Suprapubic skin (tissue), 4 donors: ENCODE measurements around the gene WBP1L. TPM values are rescaled to one million over a fixed set of nuclear protein-coding genes. Genes with fewer than 3 reads are reported as not detected.
"Not testable (repeated sequence)": the region's sequence is repeated elsewhere in the genome, so short reads cannot be mapped to it uniquely, and the experiment has no call there.

Experiments used
- DNase-seq, 2 donors: peaks; one replicate each; pipeline ENCODE4 v3.0.0-alpha.2; 2019; ENCODE audit warnings: low spot score in 2 of 2
- H3K27ac ChIP-seq: fragments of 200-600 bp; sonication (generic); one replicate; pipeline ENCODE4 v1.5.1; 2019
- H3K27me3 ChIP-seq: fragments of 200-600 bp; sonication (generic); one replicate; pipeline ENCODE4 v1.5.1; 2019
- H3K36me3 ChIP-seq: fragments of 200-600 bp; sonication (generic); one replicate; pipeline ENCODE4 v1.5.1; 2019
- H3K4me1 ChIP-seq: fragments of 200-600 bp; sonication (generic); one replicate; pipeline ENCODE4 v1.5.1; 2019
- H3K4me3 ChIP-seq: fragments of 200-600 bp; sonication (generic); one replicate; pipeline ENCODE4 v1.5.1; 2019; ENCODE audit warnings: mild to moderate bottlenecking
- H3K9me3 ChIP-seq: fragments of 200-600 bp; sonication (generic); one replicate; pipeline ENCODE4 v1.5.1; 2019
- EP300 ChIP-seq: sonication (generic); formaldehyde crosslinking; IDR thresholded peaks from one replicate; pipeline ENCODE4 v1.6.1; 2017; ENCODE audit warnings: antibody characterized with exemption
- POLR2A ChIP-seq, 2 donors: fragments of 450-650 bp; IDR thresholded peaks; one replicate each; pipeline ENCODE4 v1.6.1; 2017; ENCODE audit warnings: antibody characterized with exemption in 2 of 2, mild to moderate bottlenecking in 2 of 2, moderate library complexity in 2 of 2
- POLR2AphosphoS5 ChIP-seq, 3 donors: sonication (generic); formaldehyde crosslinking; IDR thresholded peaks; one replicate each; pipeline ENCODE4 v1.6.1; 2017; ENCODE audit warnings: antibody characterized with exemption in 3 of 3
- WGBS: methylation state at CpG from one replicate; pipeline ENCODE4 v1.1.5; 2018; 5-methylcytosine and 5-hydroxymethylcytosine counted together
- total RNA-seq, 4 donors: library from RNA; depleted of rRNA; stranded (reverse); fragments of >200 nt; gene quantifications; one replicate each; pipeline ENCODE4 v1.1.0, GENCODE V29; 2016
- TF ChIP-seq, protein P1 (sequence below), 2 donors: fragments of 200-600 bp in 1 of 2; fragments of 450-650 bp in 1 of 2; sonication (generic) in 1 of 2; IDR thresholded peaks; one replicate each; pipeline ENCODE4 v1.5.1; 2016 to 2019; ENCODE audit warnings: antibody characterized with exemption in 2 of 2, mild to moderate bottlenecking in 1 of 2, moderate library complexity in 1 of 2

The WBP1L gene
- total RNA-seq, 4 donors from 2014 or later: 103 to 166 (median 125) TPM

DNA sequence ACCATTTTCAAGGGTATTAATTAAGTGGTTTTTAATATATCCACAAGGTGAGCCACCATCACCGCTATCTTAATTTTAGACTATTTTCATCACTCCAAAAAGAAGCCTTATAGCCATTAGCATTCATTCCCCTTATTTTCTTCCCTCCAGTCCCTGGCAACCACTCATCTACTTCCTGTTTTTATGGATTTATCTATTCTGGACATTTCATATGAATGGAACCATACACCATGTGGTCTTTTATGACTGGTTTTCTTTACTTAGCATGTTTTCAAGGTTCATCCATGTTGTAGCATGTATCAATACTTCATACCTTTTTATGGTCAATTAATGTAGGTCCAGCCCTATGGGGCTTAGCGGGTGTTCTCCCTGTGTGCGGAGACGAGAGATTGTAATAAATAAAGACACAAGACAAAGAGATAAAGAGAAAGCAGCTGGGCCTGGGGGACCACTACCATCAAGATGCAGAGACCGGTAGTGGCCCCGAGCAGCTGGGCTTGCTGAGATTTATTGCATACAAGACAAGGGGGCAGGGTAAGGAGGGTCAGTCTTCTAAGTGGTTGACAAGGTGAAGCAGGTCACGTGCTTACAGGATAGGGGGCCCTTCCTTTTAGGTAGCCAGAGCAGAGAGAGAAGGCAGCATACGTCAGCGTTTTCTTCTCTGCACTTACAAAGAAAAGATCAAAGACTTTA, 14.6 kb downstream of the WBP1L start:
- Histone ChIP-seq H3K36me3 (no peaks in the 10 kb centered on the region), H3K4me3 (peak overlapping the region; percentile 2), H3K27ac (peak overlapping the region; percentile 69), H3K4me1 (peaks cover 46% of the 10 kb centered on the region), H3K9me3 (no peaks in the 10 kb centered on the region), H3K27me3 (no peaks in the 10 kb centered on the region)
- TF ChIP-seq, protein P1, sequence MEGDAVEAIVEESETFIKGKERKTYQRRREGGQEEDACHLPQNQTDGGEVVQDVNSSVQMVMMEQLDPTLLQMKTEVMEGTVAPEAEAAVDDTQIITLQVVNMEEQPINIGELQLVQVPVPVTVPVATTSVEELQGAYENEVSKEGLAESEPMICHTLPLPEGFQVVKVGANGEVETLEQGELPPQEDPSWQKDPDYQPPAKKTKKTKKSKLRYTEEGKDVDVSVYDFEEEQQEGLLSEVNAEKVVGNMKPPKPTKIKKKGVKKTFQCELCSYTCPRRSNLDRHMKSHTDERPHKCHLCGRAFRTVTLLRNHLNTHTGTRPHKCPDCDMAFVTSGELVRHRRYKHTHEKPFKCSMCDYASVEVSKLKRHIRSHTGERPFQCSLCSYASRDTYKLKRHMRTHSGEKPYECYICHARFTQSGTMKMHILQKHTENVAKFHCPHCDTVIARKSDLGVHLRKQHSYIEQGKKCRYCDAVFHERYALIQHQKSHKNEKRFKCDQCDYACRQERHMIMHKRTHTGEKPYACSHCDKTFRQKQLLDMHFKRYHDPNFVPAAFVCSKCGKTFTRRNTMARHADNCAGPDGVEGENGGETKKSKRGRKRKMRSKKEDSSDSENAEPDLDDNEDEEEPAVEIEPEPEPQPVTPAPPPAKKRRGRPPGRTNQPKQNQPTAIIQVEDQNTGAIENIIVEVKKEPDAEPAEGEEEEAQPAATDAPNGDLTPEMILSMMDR (IDR thresholded peaks at IDR 0.05): no peak
- TF ChIP-seq POLR2A (IDR thresholded peaks at IDR 0.05) (no peak), POLR2AphosphoS5 (IDR thresholded peaks at IDR 0.05) (no peak), EP300 (no peak)
- 78% methylated on average over 9 of the region's 9 CpGs for WGBS
- DNase-seq: no peak

DNA sequence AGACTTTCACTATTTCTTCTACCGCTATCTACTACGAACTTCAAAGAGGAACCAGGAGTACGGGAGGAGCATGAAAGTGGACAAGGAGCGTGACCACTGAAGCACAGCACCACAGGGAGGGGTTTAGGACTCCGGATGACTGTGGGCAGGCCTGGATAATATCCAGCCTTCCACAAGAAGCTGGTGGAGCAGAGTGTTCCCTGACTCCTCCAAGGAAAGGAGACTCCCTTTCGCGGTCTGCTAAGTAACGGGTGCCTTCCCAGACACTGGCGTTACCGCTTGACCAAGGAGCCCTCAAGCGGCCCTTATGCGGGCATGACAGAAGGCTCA, 15.2 kb downstream of the WBP1L start:
- WGBS: 63% methylated on average over 11 of the region's 12 CpGs
- Histone ChIP-seq H3K4me3 (peak overlapping the region; percentile 2), H3K4me1 (peaks cover 44% of the 10 kb centered on the region), H3K27ac (peak overlapping the region; percentile 69)
- not testable (repeated sequence) for H3K36me3 ChIP-seq, DNase-seq, H3K27me3 ChIP-seq, H3K9me3 ChIP-seq
- peak in 1 of 3 donors; percentile 34 for TF ChIP-seq POLR2AphosphoS5 (IDR thresholded peaks at IDR 0.05)

DNA sequence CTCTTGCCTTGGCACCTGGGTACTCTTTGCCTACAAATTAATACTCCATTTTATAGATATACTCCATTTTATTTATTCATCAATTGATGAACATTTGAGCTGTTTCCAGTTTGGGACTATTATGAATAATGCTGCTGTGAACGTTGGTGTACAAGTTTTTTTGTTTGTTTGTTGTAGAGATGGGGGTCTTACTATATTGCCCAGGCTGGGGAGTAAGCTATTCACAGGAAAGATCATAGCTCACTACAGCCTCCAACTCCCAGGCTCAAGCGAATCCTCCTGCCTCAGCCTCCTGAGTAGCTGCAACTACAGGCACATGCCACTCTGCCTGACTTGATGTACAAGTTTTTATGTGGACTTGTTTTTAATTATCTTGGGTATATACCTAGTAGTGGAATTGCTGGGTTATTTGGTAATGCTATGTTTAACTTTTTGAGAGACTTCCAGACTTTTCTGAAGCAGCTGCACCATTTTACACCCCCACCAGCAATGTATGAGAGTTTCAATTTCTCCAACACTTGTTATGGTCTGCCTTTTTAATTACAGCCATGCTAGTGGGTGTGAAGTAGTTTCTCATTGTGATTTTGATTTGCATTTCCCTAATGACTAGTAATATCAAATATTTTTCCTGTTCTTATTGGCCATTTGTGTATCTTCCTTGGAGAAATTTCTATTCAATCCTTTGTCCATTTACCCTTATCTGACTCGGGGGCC, 15.9 kb downstream of the WBP1L start:
- no peaks in the 10 kb centered on the region for H3K9me3 ChIP-seq
- 95% methylated on average over 3 of the region's 3 CpGs for WGBS
- H3K4me3 ChIP-seq: no peak overlapping the region
- TF ChIP-seq, protein P1 (IDR thresholded peaks at IDR 0.05): no peak
- TF ChIP-seq EP300: no peak
- no peak for TF ChIP-seq POLR2AphosphoS5 (IDR thresholded peaks at IDR 0.05)
- TF ChIP-seq POLR2A (IDR thresholded peaks at IDR 0.05): no peak
- DNase-seq: no peak
- H3K27ac ChIP-seq: peak overlapping the region; percentile 31
- H3K4me1 ChIP-seq: peaks cover 44% of the 10 kb centered on the region
- H3K27me3 ChIP-seq: no peaks in the 10 kb centered on the region
- no peaks in the 10 kb centered on the region for H3K36me3 ChIP-seq

DNA sequence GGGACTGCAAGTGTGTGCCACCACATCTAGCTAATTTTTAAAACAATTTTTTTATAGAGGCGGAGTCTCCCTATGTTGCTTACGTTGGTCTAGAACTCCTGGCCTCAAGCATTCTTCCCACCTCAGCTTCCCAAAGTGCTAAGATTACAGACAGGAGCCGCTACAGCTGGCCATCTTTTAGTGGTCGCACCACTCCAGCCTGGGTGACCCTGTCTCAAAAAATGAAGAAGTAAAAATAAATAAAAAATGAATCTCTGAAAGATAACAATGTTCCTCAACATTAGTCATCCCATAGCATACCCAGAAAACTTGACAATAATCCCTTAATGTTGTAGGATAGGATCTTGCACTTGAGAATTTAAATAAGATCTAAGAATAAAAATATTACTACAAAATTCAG, 18.2 kb downstream of the WBP1L start:
- Histone ChIP-seq H3K36me3 (no peaks in the 10 kb centered on the region), H3K27ac (no peak overlapping the region), H3K9me3 (no peaks in the 10 kb centered on the region), H3K4me3 (no peak overlapping the region), H3K27me3 (no peaks in the 10 kb centered on the region), H3K4me1 (peaks cover 49% of the 10 kb centered on the region)
- 94% methylated on average over 4 of the region's 4 CpGs for WGBS
- no peak for TF ChIP-seq POLR2A (IDR thresholded peaks at IDR 0.05)
- TF ChIP-seq, protein P1 (IDR thresholded peaks at IDR 0.05): no peak
- TF ChIP-seq EP300: no peak
- DNase-seq: no peak

DNA sequence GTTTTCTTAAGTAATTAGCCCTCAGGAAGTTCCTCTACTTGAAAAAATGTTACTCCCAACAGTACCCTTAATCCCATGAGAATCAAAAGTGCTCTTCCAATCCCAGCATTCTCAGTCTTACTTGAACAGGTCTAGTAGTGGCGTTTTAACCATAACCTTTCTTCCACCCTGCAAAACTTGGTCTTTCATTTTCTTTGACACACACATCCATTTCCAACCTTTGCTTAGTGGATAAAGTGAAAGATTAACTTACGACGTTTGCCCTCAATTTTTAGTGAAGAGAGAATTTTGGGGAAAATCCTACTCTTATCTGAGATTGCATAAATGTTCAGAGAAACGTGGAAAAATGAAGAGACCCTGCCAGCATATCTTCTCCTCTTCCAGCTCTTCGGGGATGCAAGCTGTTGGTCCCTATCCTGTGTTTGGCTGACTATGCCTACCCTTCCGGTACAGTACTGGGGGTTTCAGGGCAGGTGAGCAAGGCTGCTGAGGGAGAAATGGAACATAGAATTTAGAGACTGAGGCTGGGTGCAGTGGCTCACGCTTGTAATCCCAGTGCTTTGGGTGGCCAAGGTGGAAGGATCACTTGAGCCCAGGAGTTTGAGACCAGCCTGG, 18.8 kb downstream of the WBP1L start:
- no peaks in the 10 kb centered on the region for H3K27me3 ChIP-seq
- 80% methylated on average over 7 of the region's 7 CpGs for WGBS
- H3K27ac ChIP-seq: no peak overlapping the region
- no peak for DNase-seq
- H3K36me3 ChIP-seq: no peaks in the 10 kb centered on the region
- H3K4me1 ChIP-seq: peaks cover 53% of the 10 kb centered on the region
- no peaks in the 10 kb centered on the region for H3K9me3 ChIP-seq
- no peak overlapping the region for H3K4me3 ChIP-seq
- TF ChIP-seq POLR2A (IDR thresholded peaks at IDR 0.05): no peak
- TF ChIP-seq, protein P1 (IDR thresholded peaks at IDR 0.05): no peak
- no peak for TF ChIP-seq EP300
- TF ChIP-seq POLR2AphosphoS5 (IDR thresholded peaks at IDR 0.05): no peak
